HEK293 (cell line): ENCODE results near the gene IFT122.

Experiments
- CTCF ChIP-seq: fragments of 450-650 bp; formaldehyde crosslinking; IDR thresholded peaks from 2 replicates; pipeline ENCODE4 v1.5.1; 2016; ENCODE audit warnings: missing biosample characterization, missing genetic modification characterization
- SP3 ChIP-seq: fragments of 450-650 bp; formaldehyde crosslinking; IDR thresholded peaks from 2 replicates; pipeline ENCODE4 v1.5.1; 2016; ENCODE audit warnings: missing biosample characterization, missing genetic modification characterization
- ZBTB21 ChIP-seq: fragments of 450-650 bp; formaldehyde crosslinking; IDR thresholded peaks from 2 replicates; pipeline ENCODE4 v1.5.1; 2017; ENCODE audit warnings: missing biosample characterization, missing genetic modification characterization
- ZNF202 ChIP-seq: fragments of 450-650 bp; formaldehyde crosslinking; IDR thresholded peaks from 2 replicates; pipeline ENCODE4 v1.5.1; 2016; ENCODE audit warnings: missing biosample characterization, missing genetic modification characterization, borderline replicate concordance
- ZNF214 ChIP-seq: fragments of 450-650 bp; formaldehyde crosslinking; IDR thresholded peaks from 2 replicates; pipeline ENCODE4 v1.5.1; 2017; ENCODE audit warnings: missing biosample characterization, mild to moderate bottlenecking, missing genetic modification characterization, borderline replicate concordance
- ZNF302 ChIP-seq: fragments of 450-650 bp; formaldehyde crosslinking; IDR thresholded peaks from 2 replicates; pipeline ENCODE4 v1.5.1; 2016; ENCODE audit warnings: missing biosample characterization, missing genetic modification characterization, low read depth
- ZNF335 ChIP-seq: fragments of 450-650 bp; formaldehyde crosslinking; conservative IDR thresholded peaks from 2 replicates; pipeline ENCODE4 v1.5.1; 2016; ENCODE audit warnings: missing biosample characterization, missing genetic modification characterization
- ZNF600 ChIP-seq: fragments of 450-650 bp; formaldehyde crosslinking; IDR thresholded peaks from 2 replicates; pipeline ENCODE4 v1.5.1; 2016; ENCODE audit warnings: missing biosample characterization, missing genetic modification characterization
- ZNF639 ChIP-seq: fragments of 450-650 bp; formaldehyde crosslinking; IDR thresholded peaks from 2 replicates; pipeline ENCODE4 v1.5.1; 2016; ENCODE audit warnings: missing biosample characterization, missing genetic modification characterization

GRCh38 chr3:129542747-129543146, 102.7 kb downstream of the IFT122 start:
- TF ChIP-seq ZBTB21 (tag by site-specific recombination) (no peak), ZNF600 (tag by site-specific recombination) (no peak), CTCF (tag by site-specific recombination) (no peak), ZNF302 (no peak), SP3 (tag by site-specific recombination) (no peak), ZNF335 (tag by site-specific recombination) (no peak), ZNF214 (no peak), ZNF202 (tag by site-specific recombination) (no peak), ZNF639 (tag by site-specific recombination) (no peak)
